Mammary epithelial cell (primary cell): ENCODE results near the gene MFRP.

Experiments
- EZH2 ChIP-seq: IDR thresholded peaks from 2 replicates; pipeline ENCODE4 v1.6.1; 2012; ENCODE audit warnings: low read length, inconsistent platforms, borderline replicate concordance
- TF ChIP-seq, protein P1 (sequence below), 2 donors: IDR thresholded peaks in 1 of 2; conservative IDR thresholded peaks in 1 of 2; 2 replicates each; pipeline ENCODE4 v1.5.1; 2011 to 2012; ENCODE audit warnings: inconsistent platforms in 2 of 2, low read length in 2 of 2, mild to moderate bottlenecking in 2 of 2, control low read depth in 1 of 2, low read depth in 1 of 2; ENCODE audit not compliant: insufficient read depth in 1 of 2; ENCODE audit errors: extremely low read depth in 1 of 2

DNA sequence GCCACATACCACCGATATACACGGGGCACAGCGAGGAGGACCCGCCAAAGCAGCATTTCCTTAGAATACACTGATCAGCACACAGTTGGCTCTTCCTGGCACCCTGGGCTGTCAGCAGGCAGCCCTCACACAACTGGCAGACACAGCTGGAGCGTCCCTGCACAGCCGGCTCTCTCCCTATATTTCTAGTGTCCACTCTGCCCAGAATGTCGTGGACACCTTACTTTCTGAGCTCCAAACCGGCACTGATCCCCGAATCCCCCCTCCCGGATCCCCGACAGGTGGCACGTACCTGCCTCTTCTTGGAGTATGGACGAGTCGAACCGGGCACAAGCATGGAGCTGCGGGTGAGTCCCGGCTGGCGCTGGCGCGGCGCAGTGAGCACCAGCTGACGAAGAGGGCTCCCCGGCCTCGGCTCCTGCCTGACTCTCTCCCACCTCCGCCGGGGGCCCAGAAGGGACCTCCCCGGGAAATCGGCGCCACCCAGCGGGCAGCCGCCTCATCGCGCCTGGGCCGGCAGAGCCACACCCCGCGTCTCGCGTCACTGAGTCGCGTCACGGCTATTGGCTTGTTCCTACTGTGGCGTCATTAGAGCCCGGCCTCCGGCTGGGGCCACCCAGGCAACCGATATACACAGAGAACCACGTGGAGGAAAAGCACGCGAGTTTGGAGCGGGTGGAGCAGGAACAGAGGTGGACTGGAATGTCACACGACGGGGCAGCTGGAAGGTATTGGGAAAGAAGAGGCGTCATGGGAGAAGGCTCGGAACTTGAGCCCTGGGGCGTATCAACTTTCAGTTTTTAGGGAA lies 34.9 kb upstream of the MFRP start, which contains the start of gene USP2:
- TF ChIP-seq, protein P1, sequence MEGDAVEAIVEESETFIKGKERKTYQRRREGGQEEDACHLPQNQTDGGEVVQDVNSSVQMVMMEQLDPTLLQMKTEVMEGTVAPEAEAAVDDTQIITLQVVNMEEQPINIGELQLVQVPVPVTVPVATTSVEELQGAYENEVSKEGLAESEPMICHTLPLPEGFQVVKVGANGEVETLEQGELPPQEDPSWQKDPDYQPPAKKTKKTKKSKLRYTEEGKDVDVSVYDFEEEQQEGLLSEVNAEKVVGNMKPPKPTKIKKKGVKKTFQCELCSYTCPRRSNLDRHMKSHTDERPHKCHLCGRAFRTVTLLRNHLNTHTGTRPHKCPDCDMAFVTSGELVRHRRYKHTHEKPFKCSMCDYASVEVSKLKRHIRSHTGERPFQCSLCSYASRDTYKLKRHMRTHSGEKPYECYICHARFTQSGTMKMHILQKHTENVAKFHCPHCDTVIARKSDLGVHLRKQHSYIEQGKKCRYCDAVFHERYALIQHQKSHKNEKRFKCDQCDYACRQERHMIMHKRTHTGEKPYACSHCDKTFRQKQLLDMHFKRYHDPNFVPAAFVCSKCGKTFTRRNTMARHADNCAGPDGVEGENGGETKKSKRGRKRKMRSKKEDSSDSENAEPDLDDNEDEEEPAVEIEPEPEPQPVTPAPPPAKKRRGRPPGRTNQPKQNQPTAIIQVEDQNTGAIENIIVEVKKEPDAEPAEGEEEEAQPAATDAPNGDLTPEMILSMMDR (conservative IDR thresholded peaks at IDR 0.05 in 1 of 2, IDR thresholded peaks at IDR 0.05 in 1 of 2; ENCODE audit: extremely low read depth in 1 of 2, insufficient read depth in 1 of 2, low read depth in 1 of 2, low read length in 2 of 2), result peak; percentile 62 to 89
- no peak for TF ChIP-seq EZH2
